OCI-LY3 (cell line): Measurements from ENCODE around the gene ZNF534.

ENCODE experiments used
- CTCF ChIP-seq: fragments of 200-600, 300-600 bp; sonication (generic); IDR thresholded peaks from 2 replicates; pipeline ENCODE4 v1.5.1; 2014; ENCODE audit warnings: antibody characterized with exemption, low read length, low read depth
- EZH2phosphoT487 ChIP-seq: fragments of 200-600 bp; shearing (Covaris generic); IDR thresholded peaks from 2 replicates; pipeline ENCODE4 v1.6.1; 2018; ENCODE audit warnings: antibody characterized with exemption, mixed run types, low read depth

- TF ChIP-seq CTCF = peak; percentile 16; the same call in 1 of the 2 replicates
- no peak for TF ChIP-seq EZH2phosphoT487
Measured at GRCh38 chr19:52391135-52391534, 37.8 kb upstream of the ZNF534 start.
